ENCODE results near the gene YY1.
"Not testable (repeated sequence)": the region's sequence is repeated elsewhere in the genome, so short reads cannot be mapped to it uniquely, and the experiment has no call there.

YY1 gene

GRCh38 chr14:100238419-100239210, at the start of gene YY1:
Gene YY1, plus strand, starts transcription at chr14:100239144. Its CDS starts 101 bp downstream, at chr14:100239245.
- peak; percentile 96 to 99 (median 99) for DNase-seq

GRCh38 chr14:100190126-100190525, 48.8 kb upstream of the YY1 start:
- DNase-seq, result no peak

DNA sequence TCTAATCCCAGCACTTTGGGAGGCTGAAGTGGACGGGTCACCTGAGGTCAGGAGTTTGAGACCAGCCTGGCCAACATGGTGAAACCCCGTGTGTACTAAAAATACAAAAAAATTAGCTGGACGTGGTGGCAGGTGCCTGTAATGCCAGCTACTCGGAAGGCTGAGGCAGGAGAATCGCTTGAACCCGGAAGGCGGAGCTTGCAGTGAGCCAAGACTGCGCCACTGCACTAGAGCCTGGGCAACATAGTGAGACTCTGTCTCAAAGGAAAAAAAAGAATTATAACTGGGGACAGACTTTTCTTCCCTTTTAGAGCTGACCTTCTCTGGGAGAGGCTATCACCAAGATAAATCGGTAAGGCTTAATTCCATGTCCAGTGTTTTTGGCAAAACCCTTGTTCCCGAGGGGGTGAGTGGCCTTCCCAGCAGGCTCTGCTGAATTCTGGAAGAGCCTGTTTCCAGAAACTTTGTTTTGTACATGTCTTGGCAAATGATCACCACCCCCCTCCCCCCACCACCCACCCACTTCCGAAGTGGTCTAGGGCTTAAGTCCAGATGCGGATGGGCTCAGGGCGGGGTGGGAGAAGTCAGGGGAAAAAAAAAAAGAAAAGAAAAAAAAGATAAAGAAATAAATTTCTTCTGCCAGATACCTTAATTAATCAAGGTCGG, 47.2 kb upstream of the YY1 start:
- DNase-seq, result no peak

GRCh38 chr14:100192250-100192671, 46.7 kb upstream of the YY1 start:
- peak in 1 of 6 experiments; percentile 11 for DNase-seq

DNA sequence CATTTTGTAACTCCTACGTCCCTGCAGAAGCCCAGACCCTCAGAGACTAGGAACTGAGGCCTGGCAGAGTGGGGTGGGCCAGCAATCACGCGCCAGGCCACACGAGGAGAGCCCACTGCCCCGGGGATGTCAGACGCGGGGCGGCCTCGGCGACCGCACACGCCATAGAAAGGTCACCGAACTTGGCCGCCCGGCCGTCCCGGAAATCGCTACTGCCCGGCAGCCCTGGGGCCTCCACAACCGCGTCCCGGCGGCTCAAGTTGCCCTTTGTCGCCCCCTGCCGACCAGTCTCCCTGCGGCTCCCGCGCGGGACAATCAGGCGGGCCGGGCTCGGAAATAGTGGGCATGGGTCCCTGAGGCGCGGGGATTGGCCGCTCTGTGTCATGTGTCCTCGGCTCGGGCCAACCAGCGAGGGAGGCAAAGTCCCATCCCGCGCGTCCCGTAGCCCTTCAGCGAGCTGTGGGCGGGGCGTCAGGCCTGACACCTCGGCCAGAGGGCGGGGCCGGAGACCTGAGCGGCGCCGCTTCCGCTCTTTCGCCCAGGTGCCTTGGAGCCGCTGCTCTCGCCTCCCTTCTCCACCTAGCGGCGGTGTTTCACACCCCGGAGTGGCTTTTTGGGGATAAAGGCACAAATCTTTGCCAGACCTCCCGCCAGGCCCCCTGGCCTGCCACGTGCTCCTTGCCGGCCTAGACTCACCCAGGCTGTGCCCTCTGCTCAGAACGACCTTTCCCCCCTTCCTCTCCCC, 46.1 kb upstream of the YY1 start:
- peak; percentile 97 to 100 (median 99) for DNase-seq

DNA sequence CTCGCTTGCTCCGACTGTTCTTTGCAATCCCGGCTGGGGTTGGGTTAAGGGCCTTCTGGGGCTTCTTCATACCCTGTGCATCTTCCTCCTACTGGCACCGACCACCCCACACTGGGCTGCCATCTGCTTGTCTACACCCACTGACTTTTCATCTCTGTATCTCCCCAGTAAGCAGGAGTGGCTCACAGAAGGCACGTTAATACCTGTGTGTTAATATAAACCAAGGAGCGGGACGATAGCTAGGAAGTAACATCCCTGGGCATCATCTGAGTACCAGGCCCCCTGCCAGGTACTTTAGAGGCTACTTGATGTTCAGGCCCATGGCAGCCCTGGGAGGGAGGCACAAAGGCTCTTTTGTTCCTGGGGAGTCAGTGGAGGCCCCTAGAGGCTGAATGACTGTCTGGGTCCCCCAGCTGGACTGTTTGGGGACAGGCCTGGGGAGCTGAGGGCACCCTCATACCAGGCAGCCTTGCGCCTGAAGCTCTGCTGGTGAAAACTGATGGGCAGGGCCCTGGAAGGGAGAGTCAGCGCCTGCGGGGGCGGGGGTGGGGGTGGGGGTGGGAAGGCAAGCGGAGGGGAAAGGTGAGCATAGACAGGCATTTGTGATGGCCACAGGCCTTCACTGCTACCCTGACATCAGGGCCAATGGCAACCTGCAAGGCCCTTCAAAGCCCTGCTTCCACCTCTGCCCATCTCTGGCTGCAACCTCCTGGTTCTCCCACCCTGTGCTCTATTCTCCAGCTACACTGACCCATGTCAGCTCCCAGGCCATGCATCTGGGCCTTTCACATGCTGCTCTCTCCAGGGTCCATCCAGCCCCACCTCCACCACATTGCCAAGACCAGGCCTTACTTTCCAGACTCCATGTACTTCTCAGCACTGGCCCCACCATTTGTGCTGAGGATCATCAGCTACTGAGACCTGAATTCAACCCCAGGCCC, 45.3 kb upstream of the YY1 start:
- no peak for DNase-seq

DNA sequence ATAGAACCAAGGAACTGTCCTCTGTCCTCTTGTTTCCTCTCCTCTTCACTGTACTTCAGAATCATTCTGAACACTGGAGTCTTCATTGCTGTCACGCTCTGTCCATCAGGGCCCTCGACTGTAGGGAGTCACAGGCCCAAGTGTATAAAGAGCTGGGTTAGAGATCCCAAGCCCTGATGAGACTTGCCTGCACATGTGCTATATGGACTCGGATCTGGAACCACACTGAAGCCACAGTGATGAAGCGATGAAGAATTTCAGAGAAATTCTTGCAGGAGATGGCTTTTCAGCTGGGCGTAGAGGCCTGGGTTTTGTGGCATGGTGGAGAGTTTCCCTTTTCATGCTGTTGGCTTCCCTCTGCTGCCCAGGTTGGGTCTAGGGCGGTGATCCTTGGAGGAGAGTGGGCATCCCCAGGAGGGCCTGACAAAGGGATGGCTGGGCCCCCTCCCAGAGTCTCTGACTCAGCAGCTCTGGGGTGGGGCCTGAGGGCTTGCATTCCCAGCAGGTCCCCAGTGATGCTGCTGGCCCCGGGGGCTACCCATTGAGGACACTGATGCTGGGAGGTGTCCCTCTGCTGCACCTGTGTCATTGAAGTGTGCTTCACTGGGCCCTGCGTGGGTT, 39.6 kb upstream of the YY1 start:
- no peak for DNase-seq

DNA sequence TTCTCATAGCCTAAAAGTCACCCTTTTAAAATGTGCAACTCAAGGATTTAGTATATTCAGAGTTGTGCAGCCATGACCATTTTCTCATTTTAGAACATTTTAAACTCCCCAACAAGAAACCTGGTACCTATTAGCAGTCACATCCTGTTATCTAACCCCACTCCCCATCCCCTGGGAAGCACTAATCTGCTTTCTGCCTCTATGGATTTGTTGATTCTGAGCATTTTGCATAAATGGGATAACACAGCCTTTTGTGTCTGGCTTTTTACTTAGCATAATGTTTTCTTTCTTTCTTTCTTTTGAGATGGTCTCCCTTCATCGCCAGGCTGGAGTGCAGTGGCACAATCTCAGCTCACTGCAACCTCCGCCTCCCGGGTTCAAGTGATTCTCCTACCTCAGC, 38.6 kb upstream of the YY1 start:
- no peak for DNase-seq

DNA sequence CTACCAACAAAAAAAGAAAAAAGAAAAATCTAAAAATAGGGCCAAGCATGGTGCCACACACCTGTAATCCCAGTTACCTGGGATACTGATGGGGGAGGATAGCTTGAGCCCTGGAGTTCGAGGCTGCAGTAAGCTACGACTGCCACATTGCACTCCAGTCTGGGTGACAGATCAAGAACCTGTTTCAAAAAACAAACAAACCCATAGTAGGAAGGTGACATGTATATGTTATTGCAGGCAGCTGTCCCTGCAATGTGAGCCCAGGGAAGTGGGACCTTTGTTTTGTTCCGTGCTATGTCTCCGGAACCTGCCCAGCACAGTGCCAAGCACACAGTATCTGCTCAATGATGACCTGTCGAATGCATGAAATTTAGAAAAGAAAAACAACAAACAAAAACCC, 37.2 kb upstream of the YY1 start:
- DNase-seq, result no peak

DNA sequence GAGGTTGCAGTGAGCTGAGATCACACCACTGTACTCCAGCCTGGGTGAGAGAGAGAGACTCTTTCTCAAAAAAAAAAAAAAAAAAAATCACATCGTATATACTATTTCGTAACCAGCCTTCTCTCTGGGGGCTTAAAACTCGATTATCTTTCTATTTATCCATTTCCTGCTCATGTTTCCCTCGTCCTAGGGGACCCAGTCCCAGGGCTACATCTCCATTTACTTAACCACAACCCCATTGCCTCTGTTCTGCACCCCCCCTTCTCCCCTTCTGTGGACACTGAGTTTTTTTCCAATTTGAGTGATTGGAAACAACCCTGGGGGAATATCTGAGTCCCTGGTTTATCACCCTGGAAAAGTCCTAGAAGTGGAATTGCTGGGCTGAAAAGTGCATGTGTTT, 36.2 kb upstream of the YY1 start:
- DNase-seq, result no peak

DNA sequence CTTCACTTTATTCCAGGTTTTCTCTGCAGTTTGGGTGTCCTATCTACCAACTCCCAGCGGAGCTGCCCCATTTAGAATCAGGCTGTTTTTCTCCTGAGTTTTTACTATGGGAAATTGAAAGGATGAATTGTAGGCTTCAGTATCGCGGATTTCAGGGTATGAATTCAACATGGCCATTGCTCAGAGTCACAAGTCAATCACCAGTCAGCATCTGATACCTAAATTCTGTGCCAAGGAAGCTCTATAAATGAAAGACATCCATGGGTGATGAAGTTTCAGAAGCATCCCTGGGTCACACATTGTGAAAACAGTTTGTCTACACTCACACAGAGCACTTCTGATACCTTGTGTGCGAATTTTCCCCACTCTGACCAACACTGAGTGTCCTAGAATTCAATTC, 35.8 kb upstream of the YY1 start:
- DNase-seq, result no peak

- DNase-seq, result no peak
These were observed 34.7 kb upstream of the YY1 start for GRCh38 chr14:100203962-100204834.

GRCh38 chr14:100204835-100205167, 34.1 kb upstream of the YY1 start:
- DNase-seq, result not testable (repeated sequence)

DNA sequence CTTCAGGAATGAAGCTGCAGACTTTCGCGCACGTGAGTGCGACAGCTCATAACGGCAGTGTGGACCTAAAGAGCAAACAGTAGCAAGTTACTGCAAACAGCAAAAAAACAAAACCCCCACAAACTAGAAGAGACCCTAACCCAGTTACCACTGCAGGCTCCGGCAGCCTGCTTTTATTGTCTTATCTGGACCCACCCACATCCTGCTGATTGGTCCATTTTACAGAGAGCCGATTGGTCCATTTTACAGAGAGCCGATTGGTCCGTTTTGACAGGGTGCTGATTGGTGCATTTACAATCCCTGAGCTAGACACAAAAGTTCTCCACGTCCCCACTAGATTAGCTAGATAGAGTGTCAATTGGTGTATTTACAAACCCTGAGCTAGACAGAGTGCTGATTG, 31.4 kb upstream of the YY1 start:
- not testable (repeated sequence) for DNase-seq

- peak in 1 of 6 experiments; percentile 1 for DNase-seq
These were observed 30.8 kb upstream of the YY1 start for GRCh38 chr14:100208136-100208535.

- no peak for DNase-seq
These were observed 27.6 kb upstream of the YY1 start for GRCh38 chr14:100211366-100211765.

DNA sequence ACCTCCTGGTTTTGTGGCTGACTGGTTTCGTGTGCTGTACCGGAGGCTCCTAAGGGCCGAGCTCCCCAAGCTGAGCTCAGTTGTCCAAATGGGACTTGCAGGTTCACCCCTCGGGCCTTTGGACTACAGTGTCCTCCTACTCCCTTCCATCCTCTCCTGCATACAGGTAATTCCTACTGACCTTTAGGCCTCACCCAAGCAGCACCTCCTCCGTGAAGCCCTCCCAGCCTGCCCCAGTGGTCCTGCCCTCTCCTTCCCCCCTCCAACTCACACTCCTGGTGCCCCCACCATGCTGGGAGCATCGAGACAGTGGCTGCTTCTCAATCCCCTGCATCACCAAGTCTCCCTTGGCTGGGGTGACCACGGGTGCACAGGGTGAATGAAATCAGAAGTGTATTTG, 27.1 kb upstream of the YY1 start:
- no peak for DNase-seq

GRCh38 chr14:100212476-100213333, 26.2 kb upstream of the YY1 start:
- peak in 1 of 6 experiments; percentile 11 for DNase-seq

GRCh38 chr14:100213587-100213955, 25.4 kb upstream of the YY1 start:
- no peak for DNase-seq
